Stimulated activated CD4-positive, alpha-beta T cell treated with anti-CD3 and anti-CD28 coated beads, Interleukin-12 subunit alpha, Interleukin-12 subunit beta, amount 100 ng/mL, for 48 hours (primary cell): Measurements from ENCODE around the gene AHDC1.
"Not testable (repeated sequence)": the region's sequence is repeated elsewhere in the genome, so short reads cannot be mapped to it uniquely, and the experiment has no call there.

ENCODE experiments used
- DNase-seq, 3 donors: peaks; one replicate each; pipeline ENCODE4 v3.0.0-alpha.2; 2020; ENCODE audit warnings: low read depth in 2 of 3, low spot score in 1 of 3

The AHDC1 gene

GRCh38 chr1:27517907-27518718 lies 85.8 kb downstream of the AHDC1 start:
- DNase-seq = no peak

DNA sequence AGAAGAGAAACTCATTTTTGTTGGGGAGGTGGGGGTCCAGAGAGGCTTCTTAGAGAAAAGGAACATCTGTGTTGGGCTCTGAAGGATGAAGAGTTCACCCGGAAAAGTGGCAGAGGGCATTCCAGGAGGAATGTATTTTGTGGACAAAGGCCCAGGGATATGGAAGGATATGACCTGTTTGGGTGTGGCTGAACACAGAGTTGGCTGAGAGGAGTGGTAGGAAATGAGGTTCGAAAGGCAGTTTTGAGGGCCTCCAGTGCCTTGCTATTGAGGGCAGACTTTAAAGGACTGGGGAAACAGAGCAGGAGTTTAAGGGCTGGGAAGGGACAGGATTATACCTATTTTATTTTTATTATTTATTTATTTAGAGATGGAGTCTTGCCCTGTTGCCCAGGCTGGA lies 86.6 kb downstream of the AHDC1 start:
- DNase-seq = no peak

DNA sequence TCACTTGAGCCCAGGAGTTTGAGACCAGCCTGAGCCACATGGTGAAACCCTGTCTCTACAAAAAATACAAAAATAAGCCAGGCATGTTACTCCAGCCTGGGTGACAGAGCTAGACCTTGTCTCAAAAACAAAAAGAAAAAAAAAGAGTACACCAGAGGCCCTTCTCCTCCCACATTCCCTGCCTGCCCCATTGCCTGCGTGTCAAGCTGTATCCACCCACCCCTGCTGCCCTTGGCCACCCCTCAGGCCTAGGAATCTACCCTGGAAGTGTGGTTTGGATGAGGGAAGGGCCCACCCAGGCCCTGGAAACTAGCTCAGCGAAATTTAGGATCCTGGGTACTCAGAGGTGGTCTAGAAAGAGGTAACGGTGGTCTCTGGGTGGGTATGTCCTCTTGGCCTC lies 88.3 kb downstream of the AHDC1 start:
- DNase-seq = no peak

DNA sequence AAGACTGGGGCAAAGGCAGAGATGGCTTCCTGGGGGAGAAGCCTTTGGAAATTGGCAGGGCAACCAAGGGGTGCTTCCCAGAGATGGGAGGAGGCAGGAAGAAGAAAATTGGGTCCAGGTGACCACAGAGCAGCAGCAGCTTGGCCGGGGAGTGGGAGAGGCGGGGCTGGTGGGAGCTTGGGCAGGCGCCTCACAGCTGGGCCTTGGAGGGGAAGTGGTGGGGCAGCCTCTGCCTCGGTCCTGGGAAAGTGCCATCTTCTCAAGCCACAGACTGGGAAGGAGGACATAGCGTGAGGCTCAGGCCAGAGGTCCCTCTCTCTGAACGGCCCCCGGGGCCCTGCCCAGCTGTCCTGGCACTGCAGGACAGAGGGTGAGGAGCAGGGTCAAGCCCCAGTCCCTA lies 90.0 kb downstream of the AHDC1 start:
- no peak for DNase-seq

DNA sequence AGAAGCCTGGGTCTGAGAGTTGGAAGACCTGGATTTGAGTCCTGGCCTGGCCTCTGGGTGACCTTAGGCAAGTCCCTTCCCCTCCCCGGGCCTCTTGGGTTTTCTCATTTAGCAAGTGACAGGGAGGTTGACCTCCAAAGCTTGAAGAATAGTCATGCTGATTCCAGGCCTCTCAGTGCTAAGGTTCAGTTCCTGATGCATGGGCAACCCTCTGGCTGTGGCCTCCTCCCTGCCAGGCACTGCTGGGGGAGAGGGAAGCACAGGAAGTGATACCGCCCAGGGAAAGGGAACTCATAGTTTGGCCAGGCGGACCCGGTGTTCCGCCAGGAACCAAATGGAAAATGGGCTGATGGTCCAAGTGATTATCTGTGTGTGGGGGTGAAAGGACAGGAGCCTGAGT lies 90.4 kb downstream of the AHDC1 start:
- no peak for DNase-seq

DNA sequence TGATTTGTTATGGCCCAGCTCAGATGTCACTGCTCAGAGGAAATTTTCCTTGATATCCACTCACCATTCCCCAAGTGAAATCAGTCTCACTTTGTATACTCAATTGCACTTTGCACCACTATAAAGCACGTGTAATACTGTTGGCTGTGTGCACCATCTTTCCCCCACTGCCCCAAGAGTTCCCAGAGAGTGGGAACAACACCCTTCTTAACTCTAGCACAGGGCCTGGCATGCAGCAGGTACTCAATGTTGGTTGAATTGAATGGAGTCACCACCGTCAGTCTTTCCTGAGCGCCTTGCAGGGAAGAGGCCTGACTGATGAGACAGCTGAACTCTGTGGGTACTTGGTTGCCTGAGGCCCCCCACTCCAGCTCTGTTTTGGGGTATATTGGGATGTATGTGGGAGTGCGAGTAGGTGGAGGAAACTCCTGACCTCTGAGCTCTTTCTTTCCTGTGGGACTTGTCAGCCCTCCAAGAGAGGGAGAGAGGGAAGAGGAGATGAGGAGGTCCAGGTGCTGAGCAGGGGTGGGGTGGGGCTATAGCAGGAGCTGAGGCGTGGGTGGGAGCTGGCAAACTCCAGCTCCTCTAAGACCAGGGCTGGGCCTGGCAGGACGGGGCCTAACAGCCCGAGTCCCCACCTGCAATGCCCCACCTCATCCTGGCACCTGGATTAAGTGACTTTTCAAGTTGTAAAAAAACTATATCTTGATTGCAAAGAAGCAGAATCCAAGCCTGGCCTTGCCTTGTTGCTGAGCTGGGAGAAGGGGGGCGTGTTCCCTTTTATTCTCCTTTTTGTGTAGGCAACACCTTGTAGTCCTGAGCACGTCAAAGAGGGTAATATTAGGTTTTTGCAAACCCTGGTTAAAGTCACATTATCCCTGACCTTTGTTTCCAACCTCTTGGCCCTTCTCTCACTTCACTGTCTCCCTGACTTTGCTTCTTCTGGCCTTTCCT lies 94.5 kb downstream of the AHDC1 start:
- DNase-seq = no peak

DNA sequence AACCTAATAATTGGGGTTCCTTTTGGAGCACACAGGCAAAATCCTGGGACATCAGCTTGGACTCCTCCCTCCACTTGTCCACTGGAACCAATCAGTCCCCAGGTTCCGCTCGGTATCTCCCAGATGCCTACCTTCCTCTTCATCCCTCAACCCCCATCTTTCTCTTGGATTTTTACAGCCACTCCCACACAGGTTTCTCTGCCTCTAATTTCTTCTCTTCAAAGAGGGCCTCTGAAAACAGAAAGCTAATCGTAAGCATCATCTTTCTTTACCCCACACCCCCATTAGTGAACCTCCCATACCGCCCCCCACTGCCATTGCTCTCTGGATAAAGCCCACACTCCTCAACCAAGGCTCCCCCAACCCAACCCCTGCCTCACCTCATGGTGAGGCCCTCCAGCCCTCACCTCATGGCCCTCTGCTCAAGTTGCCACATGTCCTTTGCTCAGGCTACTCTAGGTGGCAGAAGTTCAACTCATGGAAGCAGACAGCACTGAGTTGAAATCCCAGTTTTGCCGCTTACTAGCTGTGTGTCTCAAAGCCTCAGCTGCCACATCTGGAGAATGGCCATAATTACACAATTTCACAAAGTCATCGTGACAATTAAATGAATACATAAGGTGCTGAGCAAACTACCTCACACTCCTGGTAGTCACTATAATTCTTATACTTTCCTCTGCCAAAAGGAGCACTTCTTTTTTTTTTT lies 95.8 kb downstream of the AHDC1 start:
- DNase-seq = no peak

GRCh38 chr1:27506703-27507102 lies 97.2 kb downstream of the AHDC1 start:
- no peak for DNase-seq

- no peak for DNase-seq
These were observed 98.6 kb downstream of the AHDC1 start for GRCh38 chr1:27505420-27505680.

DNA sequence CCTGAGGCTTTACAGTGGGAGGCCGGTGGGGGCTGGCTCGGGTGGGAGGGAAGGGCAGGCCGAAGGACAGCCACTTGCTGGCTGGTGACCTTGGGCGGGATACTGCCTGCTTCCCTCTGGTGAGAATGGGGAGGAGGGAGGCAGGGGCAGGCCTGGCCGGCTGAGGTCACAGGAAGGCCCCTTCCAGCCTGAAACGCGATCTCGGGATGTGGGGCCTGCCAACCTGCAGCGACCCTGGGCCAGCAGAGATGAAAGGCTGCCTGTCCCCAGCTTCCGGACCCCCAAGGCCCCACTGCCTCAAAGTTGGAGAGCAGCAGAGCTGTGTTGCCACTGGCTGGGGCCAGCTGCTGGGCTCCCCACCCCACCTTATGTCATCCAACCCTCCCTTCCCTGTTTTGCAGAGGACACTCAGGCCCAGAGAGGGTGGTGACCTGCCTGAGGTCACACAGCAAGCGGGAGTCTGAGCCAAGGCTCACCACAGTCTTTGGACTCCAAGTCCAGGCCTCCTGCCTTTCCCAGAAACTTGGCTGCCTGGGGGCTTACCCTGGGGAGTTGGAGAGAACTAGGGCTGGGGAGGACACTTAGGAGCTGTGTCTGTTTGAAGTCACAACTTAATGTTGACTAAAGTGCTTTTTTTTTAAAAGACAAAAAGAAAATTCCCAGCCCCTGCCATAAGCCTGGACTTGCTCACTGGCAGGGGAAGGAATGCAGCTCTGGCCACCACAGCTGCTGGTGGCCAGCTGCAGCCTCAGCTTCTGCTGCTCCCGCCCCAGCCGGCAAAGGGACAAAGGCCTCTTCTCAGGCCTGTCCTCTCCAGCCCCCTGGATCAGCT lies 99.1 kb downstream of the AHDC1 start:
- no peak for DNase-seq

DNA sequence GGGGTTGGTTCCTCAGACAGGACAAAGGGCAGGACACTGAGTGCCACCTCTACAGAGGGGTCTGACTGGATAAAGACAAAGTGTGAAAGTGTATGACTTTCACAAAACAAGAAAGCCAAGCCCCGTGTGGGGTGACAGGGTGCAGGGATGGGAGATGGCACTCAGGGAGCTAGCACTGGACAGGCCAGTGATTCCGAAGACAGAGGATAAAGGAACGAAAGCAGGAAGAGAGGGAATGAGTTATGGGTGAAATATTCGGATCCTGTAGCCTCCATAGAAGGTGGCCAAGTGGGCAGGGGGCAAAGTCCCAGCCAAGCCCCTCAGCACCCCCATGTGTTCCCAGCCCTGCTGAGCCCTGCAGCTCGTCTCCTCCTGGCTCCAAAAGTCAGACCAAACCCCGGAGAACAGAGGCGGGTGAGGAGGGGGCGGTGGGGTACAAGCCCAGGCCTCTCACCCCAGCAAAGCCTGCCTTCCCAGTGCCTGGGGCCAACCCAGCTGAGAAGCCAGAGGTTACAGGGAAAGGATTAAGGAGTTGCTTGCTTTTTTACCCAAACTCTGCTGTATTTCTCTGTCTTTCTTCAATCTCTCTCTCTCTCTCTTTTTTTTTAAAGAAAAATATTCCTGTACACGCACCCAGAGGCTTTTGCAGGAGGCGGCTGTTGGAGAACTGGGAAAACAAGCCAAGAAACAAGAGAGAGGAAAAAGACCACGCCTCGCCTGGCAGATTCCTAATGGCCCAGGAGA lies 99.9 kb downstream of the AHDC1 start:
- no peak for DNase-seq

- no peak for DNase-seq
These were observed 100.9 kb downstream of the AHDC1 start for GRCh38 chr1:27503033-27503432.

- DNase-seq = not testable (repeated sequence)
These were observed 102.8 kb downstream of the AHDC1 start for GRCh38 chr1:27501159-27501558.

GRCh38 chr1:27499142-27499541 lies 104.8 kb downstream of the AHDC1 start:
- DNase-seq = no peak

DNA sequence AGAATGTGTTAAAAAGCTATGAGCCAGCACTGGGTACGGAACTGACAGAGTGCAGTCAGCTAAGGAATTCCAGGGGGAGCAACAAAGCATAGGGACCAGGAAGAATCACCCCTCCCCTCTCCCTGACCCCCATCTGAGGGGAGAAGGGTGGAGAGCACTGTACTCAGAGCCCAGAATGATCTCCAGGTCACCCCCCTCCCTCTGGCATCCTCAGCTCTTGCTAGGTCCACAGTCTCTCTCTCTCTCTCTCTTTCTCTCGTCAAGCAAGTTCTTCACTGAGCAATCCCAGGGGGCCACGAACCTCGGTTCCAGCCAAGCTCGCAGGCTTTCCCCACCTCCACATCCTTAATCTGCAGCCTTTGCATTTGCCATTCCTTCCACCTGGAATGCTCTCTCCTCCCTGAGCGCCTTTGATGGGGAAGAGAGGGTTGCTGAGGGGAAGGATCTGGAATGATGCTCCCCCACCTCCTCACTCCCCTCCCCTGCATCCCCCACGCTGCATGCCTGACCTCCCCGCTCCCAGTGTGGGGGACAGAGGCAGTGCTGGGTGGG lies 107.3 kb downstream of the AHDC1 start:
- DNase-seq = no peak

GRCh38 chr1:27492796-27493195 lies 111.1 kb downstream of the AHDC1 start:
- no peak for DNase-seq

DNA sequence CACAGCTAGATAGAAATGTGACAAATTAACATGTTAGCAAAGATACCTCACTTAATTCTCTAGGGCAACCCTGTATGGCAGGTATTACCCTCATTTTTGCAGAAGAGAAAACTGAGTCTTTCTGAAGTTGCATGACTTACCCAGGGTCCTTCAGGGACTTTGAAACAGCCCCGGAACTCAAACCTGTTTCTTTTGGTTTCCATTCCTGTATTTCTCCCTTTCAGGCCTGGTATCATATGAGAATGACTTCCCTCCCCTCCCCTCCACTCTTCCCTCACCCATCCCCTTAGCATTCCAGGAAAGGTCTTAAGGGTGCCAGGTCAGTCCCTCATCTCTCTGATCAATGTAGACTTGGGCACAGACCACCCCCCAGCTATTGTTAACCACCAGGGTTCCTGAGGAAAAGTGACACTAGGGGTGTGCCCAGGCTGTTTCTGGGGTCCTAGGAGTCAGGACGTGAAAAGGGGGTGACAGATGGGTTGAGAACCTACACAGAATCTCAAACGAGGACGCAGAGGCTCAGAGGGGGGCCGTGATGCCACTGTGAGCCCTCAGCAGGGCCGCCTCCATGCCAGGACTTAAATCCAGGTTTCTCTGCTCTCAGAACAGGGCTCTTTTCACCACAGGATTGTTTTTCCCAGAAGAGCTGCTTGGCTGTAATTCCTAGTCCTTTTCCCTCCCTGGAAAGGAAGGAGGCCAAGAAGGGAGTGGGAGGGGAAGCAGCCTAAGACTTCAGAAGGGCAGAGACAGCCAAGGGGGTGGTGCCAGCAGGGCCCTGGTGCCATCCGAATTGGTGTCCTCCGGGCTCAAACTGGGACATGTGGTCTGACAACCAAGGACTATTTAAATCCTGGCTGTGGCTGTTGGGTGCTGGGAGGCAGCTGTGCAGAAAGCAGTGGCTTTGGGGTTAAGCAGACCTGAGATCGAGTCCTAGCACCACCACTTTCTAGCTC lies 111.9 kb downstream of the AHDC1 start:
- DNase-seq = no peak

- peak; percentile 96 to 98 (median 96) for DNase-seq
These were observed 113.8 kb downstream of the AHDC1 start, which contains the start of gene WASF2 for GRCh38 chr1:27489973-27490741. Gene WASF2 (minus strand): TSS chr1:27490167. CDS start chr1:27428890, 61,277 bp downstream.
